GM21576 (cell line): ENCODE results near the gene DYNLT1.
"Not testable (repeated sequence)": the region's sequence is repeated elsewhere in the genome, so short reads cannot be mapped to it uniquely, and the experiment has no call there.

Source experiments
- ATAC-seq: cut with Tn5 transposase; IDR thresholded peaks from one replicate; pipeline ENCODE4 v1.9.1; 2021; ENCODE audit warnings: mild to moderate bottlenecking, moderate library complexity; ENCODE audit not compliant: unreplicated experiment

DYNLT1 gene

DNA sequence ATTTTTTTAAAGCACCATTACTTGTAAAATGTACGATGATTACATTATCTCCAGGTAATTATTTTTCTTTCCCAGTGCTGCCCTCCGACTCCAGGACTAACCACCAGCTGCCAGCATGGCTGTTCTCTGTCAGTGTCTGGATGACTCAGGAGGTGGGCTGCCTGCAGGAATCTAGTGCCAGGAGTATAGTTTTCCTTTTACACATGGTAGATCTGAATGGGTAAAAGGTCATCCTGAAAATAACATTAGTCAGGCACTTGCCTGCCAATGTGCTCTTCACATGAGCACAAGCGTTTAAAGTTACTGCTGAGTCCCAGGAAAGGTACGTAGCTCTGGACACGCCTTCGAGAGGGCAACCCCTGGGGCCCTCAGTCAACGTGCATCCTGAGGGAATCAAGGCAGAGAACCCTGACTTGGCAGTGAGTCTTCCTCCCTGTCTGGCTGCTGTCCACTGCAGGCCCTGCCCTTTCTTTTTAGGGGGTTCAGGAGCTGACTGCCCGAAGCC lies 2.4 kb downstream of the DYNLT1 start:
- no peak for ATAC-seq

DNA sequence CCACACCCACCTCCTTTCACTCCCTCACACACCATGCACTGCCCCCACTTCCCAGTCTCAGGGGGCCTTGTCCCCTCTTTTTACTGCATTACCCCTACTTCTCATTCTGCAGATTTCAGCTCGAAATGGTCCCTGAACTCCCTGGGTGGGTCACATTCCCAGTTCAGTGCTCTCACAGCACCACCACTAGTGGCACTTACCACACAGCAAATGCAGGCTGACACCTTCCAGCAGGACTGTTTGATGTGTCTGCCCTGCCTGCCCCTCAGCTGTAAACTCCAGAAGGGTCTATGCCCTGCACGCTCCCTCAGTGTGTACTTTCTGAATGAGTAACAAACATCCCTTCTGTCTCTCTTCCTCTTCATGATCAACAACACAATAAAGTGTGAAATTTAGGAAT lies 4.0 kb downstream of the DYNLT1 start:
- no peak for ATAC-seq

DNA sequence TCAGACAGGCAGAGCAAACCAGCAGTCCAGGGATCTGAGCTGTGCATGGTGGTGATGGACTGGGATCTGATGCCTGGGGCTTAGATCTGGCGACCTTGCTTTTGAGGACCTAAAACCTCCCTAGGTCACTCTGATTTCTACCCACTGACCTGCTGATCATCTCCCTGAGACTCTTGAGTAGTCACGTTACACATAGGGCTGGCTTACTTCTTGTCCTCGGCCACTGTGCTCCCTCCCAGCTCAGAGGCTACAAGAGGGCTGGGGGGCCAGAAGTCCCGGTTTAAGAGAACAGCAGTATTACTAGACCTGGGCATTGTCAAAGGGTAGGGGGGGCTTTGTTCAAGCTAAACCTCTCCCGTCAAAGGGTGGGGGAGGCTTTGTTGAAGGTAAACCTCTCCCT lies 5.5 kb downstream of the DYNLT1 start:
- no peak for ATAC-seq

DNA sequence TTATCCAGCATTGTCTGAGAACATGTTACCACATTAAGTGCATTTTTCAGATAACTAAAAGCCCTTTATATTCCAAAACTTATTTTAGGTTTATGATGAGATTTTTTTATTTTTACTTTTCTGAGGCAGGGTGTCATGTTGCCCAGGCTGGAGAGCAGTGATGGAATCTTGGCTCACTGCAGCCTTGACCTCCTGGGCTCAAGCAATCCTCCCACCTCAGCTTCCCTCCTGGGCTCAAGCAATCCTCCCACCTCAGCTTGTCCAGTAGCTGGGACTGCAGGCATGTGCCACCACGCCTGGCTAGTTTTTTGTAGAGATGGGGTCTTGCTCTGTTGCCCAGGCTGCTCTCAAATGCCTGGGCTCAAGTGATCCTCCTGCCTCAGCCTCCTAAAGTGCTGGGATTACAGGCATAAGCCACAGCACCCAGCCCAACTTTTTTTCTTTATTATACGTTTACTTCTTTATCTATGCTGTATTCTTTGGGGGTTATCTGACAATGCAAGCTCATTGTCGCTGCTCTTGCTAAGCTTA lies 6.2 kb downstream of the DYNLT1 start:
- ATAC-seq, result no peak

DNA sequence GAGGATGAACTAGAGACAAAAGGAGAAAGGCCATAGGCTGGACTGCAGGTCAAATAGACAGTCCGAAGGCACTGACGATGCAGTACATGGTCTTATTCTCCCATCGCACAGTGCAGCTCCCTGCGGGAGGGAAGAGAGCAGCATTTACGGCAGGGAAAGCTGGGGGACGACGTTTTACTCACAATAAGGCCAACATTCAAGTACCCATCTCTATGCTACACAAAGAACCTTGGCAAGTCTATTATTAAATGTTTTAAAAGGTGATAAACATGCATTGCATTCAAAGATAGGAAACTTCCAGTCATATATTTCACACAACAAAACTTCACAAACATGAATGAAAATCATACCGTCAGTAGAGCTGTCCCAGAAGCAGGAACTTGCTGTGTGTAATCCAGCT lies 7.8 kb downstream of the DYNLT1 start:
- no peak for ATAC-seq

DNA sequence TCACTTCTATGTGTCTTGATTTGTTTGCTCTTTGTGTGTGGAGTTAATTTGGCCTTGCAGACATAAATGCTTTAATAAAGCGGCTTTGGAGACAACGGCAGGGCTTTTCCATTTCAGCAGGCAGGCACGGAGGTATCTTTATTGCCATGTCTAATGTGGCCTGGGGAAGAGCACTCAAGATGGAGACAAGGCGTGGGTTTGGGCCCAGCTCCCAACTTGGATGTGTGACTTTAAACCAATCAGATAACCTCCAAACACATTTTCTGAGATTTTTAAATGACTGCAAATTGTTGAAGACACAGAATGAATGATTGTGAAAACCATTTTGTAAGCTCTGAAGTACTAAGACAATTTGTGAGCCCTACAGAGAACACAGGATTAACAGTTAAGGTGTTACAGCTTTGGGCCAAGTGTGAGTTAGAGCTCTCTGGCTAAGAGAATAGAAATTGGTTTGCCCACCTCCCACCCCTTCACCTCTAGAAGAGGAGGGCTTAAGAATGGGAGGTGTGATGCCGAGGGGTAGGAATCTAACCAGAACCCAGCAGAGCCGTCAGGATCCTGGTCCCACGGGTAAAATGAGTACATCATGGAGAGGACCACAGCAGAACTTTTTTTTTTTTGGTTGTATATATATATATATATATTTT lies 9.0 kb downstream of the DYNLT1 start:
- no peak for ATAC-seq

DNA sequence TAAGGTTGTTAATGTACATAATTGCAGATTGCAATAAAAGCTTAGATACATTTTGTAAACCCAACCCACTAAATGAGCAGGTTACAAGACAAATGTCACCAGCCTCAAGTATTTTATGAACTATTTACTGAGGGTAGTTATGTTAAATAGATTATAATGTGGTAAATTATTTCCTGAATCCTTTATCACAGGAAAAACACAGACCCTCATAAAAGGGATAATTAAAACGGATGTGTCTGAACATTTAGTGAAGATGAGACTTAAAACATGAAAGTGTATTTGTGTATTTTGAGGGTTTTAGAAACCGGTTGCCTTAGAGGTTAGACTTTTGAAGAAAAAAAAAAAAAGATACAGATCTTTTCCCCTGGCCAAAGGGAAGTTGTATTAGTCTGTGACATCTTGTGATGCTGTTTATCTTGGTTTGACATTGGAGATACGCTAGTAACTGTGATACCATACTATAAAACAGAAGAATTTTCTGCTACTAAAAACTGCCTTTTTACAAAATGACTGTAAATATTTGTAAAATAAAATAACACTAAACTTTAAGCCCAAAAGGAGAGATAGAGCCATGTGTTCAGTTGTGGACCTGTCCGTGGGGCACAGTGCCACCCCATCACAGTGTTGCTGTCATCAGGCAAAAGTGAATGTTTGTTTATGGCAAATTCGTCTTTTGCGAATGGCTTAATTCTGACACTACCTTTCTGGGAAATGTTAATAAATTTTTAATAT lies 9.7 kb downstream of the DYNLT1 start:
- ATAC-seq, result no peak

DNA sequence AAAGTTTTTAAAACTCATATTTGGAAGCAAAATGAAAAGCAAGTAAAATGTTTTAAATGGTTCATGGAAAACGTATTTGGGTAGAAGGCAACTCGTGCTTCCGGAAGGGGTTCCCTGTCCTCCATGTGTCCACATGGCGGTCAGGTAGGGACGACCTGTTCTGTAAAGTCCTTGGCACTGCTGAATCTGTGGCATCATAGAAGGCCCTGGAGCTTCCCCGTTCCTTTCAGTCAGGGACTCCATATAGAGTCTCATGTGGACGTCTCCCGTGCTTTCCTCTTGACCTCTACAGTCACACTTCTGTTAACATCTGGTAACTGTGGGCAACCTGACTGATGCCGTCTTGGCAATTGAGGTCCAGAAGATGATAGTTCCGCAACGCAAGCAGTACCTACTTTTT lies 11.4 kb downstream of the DYNLT1 start:
- ATAC-seq, result no peak

DNA sequence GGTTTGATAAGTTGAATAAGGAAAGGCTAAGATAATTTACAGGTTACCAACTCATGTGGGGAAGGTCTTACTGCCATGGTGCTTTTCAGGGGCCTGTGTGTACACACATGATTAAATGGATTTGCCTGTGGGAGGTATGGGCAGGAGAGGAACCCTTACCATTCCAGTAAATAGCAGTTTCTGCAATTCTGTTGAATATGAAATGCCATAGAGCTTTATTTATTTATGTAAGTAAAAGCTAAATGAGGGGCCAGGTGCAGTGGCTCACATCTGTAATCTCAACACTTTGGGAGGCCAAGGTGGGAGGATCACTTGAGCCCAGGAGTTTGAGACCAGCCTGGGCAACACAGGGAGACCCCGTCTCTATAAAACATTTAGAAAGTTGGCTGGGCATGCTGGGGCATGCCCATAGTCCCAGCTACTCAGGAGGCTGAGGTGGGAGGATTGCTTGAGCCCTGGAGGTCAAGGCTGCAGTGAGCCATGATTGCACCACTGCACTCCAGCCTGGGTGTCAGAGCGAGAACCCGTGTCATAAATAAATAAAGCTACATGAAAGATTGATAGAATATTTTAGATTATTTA lies 11.9 kb downstream of the DYNLT1 start:
- ATAC-seq, result not testable (repeated sequence)

DNA sequence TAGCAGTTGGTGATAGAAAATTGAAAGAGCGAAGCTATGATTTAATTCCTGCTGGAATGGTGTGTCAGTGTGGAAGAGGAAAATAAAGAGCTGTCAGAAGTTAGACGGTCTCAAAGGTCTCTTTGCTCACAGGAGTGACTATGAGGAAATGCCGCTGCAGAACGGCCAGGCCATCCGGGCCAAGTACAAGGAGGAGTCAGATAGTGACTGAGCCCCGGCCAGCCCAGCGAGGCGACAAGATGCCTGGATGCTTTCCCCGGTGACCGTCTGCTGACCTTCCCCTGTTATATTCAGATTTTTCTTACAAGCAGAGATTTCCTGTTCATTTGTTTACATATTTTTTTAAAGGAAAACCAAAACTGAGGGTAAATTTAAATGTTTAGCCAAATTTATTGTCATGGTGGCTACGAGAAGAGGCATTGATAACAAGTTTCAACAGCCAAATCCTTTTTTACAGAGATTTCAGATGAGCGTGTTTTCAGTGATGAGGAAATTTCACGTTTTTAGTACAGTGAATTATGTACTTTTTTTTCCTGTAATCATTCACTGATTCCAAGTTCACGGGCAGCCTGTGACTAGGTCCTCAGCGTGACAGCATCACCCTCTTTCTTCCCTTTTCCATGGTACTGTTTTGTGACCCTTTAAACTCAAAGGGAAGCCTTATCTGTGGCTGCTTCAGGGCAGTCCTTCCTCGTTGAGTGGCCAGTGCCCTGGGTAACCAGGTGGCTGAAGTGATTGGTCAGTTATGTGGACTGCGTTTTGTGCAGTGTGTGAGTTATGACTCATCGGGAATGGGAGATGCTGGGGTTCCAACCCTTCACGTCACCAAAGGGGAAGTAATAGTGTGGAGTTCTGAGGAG lies 12.6 kb downstream of the DYNLT1 start:
- no peak for ATAC-seq

DNA sequence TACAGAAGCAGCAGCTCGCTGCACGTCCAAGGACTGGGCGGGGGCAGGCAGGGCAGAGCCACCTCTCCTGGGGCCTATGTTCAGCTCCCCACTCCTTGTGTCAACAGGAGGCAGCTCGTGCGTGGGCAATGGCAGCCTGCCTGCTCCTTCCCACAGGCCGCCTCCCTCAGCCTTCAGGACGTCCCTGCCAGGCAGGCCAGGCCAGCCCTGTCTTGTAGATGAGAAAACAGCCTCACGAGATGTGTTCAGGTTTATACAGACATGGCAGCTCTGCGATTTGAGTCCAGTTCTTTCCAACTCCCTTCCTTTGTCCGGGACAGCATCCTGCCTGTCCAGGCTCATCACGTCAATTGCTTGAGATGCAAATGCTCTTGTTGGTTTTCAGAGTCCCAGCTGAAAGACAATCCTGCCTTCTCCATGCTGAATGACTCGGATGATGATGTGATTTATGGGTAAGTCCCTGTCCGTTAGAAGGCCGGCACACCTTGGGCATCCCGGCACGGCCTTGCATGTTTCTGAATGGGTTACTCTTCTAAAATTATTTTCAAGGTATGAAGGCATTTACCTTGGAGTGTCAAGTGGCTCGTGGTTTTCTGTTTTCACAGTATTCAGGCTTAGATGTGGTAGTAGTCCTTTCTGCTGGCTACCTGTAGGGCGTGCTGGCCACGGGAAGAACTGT lies 13.5 kb downstream of the DYNLT1 start:
- ATAC-seq, result no peak

DNA sequence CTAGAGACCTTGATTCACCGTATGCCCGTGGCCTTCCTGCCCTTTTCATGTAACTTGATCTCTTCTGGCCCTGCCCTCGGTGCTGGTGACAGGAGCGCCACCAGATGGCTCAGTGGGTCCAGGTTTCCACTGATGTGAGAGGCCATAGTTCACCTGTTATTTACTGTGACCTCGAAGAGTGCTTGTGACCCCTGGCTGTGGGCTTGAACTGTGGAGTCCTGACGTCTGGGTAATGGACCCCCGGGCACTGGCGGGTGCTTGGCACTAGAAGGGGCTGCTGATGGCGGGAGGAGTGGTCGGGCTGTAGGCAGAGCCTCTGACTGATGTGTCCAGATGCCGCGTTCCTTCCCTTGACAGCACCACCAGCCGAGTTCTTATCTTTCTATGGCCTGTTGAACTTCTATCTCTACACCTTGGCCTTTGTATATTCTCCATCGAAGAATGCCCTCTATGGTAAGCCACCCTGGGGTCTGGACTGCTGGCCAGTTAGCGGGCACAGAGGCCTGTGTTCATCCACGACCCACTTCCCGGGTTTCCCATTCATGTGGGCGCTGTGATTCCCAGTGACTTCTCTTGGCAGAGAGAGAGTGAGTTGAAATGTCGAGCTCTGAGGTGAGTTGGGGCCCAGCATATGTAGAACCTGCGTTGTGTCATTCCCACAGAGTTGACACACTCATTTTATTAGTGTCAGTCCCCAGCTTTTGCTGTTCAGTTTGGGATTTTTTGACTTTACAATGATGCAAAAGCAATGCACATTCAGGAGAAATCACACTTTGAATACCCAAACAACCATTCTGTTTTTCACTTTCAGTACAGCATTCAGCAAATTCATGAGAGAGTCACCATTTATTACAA lies 14.9 kb downstream of the DYNLT1 start:
- no peak for ATAC-seq

DNA sequence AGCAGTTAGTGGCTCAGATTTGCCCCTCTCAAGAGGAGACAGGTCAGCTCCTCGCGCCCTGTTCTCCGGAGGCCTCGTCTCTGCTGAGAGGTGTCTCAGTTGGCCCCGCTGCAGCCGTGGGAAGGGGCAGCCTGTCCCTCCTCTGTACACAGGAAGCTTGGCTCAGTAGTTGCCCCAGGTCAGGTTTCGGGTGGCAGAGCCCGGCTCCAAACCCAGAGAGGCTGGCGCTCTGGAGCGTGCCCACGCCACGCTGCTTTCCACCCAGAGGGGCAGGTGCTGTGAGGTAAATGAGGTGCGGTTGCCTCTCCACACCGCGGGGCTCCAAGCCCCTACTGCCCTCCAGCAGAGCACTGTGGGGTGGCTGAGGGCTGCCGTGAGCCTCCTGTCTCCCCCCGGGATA lies 16.0 kb downstream of the DYNLT1 start:
- no peak for ATAC-seq

DNA sequence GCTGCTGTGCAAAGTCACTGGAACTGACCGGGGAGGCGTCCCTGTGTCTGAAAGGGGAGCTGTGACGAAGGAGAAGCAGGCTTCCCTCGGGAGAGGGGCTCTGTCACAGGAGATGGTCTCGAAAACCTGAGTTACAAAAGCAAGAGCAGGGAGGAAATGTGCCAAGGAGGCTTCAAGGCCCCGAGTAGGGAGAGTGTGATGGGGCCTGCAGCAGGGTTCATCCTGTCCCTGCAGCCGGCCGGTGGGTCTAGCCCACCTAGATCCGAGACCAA lies 16.7 kb downstream of the DYNLT1 start:
- ATAC-seq, result no peak

DNA sequence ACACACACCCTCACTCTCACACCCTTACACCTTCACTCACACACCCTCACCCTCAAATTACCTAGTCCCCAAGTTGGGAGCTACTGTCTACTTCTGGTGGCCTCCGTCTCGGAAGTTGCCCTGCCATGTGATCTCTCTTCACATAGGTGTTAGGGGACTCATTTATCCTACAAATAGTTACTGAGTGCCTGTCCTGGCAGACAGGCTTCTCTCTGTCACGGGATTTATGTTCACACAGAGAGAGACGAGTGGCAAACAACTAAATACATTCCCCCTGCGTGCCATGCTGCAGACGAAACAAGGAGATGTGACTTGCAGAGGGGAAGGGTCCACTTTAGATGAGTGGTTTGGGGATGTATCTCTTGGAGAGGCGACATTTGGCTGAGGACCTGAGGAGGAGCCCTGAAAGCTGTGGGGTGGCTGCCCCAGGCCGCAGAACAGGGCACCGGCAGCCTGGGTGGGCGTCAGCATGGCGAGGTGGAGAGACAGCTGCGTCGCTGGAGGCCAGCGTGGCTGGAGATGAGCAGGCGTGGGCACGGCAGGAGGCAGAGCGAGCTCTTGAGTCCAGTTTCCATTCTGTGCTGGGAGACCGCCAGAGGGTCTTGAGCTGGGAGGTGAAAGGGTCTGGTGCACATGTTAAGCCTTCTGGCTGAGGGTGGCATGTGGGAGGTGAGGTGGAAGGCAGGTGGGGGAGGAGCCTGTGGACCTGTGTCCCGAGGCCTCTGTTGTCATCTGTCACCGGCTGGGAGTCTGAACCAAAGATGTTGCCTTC lies 17.2 kb downstream of the DYNLT1 start:
- ATAC-seq, result no peak

DNA sequence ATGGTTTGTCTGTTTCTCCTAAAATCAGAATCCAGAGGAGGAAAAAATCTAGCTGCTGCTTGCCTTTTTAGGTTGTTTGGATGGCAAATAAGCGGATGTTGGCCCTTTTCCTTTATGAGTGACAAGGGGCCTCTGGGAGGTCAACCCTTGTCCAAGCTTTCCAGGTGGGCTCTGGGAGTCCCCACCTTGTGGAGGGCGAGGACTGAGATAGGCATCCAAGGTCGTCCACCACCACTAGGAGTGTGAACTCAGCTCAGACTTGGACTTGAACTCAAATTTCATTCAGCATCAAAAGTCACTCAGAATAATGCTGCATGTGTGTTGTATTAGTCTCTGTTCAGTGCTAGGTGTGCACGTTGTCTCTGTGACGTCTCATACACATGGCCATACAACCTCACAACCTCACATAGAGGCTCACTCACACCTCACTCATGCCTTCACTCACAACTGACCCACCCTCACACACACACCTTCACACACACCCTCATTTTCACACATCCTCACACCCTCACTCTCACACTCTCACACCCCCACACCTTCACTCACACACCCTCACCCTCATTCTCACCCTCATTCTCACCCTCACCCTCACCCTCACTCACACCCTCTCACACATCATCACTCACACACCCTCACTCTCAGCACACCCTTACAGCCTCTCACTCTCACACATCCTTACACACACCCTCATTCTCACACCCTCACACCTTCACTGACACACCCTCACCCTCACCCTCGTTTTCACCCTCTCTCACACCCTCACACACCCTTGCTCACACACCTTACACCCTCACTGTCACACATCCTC lies 18.0 kb downstream of the DYNLT1 start:
- no peak for ATAC-seq

DNA sequence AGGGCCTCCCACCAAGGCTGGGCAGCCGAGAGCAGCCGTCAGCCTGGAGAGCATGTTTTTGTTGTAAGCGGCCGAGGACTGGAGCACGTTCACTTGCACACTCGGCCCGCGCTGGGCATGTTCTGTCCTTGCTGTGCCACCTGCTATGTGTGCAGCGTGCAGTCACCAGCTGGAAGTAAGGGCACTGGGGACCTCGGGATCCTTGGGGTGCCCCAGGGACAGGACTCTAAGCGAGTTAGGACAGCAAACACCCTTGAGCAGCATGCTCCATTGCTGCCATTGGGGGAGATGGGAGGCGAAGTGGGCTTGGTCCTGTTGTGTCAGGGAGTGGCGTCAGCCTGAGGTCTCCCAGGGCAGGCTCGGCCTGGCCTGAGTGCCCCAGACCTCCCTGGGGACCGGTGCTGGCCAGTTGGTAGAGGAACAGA lies 18.6 kb downstream of the DYNLT1 start:
- ATAC-seq, result no peak
